ENCODE data around the gene RNF123. TPM values are rescaled to one million over a fixed set of nuclear protein-coding genes. Genes with fewer than 3 reads are reported as not detected.

The RNF123 gene
- total and polyA plus RNA-seq, 2 experiments from 2014 or later = 14.6 to 32.5 TPM

DNA sequence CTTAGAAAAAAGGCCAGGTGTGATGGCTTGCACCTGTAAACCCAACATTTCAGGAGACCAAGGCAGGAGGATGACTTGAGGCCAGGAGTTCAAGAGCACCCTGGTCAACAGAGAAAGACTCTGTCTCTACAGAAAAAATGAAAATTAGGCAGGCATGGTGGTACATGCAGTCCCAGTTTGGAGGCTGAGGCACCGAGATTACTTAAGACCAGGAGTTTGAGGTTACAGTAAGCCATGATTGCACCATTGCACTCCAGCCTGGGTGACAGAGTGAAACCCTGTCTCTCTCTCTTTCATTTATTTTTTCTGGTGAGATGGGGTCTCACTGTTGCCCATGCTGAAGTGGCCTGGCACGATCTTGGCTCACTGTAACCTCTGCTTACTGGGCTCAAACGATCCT, 72.3 kb downstream of the RNF123 start (continued):
- TF ChIP-seq, protein P1, sequence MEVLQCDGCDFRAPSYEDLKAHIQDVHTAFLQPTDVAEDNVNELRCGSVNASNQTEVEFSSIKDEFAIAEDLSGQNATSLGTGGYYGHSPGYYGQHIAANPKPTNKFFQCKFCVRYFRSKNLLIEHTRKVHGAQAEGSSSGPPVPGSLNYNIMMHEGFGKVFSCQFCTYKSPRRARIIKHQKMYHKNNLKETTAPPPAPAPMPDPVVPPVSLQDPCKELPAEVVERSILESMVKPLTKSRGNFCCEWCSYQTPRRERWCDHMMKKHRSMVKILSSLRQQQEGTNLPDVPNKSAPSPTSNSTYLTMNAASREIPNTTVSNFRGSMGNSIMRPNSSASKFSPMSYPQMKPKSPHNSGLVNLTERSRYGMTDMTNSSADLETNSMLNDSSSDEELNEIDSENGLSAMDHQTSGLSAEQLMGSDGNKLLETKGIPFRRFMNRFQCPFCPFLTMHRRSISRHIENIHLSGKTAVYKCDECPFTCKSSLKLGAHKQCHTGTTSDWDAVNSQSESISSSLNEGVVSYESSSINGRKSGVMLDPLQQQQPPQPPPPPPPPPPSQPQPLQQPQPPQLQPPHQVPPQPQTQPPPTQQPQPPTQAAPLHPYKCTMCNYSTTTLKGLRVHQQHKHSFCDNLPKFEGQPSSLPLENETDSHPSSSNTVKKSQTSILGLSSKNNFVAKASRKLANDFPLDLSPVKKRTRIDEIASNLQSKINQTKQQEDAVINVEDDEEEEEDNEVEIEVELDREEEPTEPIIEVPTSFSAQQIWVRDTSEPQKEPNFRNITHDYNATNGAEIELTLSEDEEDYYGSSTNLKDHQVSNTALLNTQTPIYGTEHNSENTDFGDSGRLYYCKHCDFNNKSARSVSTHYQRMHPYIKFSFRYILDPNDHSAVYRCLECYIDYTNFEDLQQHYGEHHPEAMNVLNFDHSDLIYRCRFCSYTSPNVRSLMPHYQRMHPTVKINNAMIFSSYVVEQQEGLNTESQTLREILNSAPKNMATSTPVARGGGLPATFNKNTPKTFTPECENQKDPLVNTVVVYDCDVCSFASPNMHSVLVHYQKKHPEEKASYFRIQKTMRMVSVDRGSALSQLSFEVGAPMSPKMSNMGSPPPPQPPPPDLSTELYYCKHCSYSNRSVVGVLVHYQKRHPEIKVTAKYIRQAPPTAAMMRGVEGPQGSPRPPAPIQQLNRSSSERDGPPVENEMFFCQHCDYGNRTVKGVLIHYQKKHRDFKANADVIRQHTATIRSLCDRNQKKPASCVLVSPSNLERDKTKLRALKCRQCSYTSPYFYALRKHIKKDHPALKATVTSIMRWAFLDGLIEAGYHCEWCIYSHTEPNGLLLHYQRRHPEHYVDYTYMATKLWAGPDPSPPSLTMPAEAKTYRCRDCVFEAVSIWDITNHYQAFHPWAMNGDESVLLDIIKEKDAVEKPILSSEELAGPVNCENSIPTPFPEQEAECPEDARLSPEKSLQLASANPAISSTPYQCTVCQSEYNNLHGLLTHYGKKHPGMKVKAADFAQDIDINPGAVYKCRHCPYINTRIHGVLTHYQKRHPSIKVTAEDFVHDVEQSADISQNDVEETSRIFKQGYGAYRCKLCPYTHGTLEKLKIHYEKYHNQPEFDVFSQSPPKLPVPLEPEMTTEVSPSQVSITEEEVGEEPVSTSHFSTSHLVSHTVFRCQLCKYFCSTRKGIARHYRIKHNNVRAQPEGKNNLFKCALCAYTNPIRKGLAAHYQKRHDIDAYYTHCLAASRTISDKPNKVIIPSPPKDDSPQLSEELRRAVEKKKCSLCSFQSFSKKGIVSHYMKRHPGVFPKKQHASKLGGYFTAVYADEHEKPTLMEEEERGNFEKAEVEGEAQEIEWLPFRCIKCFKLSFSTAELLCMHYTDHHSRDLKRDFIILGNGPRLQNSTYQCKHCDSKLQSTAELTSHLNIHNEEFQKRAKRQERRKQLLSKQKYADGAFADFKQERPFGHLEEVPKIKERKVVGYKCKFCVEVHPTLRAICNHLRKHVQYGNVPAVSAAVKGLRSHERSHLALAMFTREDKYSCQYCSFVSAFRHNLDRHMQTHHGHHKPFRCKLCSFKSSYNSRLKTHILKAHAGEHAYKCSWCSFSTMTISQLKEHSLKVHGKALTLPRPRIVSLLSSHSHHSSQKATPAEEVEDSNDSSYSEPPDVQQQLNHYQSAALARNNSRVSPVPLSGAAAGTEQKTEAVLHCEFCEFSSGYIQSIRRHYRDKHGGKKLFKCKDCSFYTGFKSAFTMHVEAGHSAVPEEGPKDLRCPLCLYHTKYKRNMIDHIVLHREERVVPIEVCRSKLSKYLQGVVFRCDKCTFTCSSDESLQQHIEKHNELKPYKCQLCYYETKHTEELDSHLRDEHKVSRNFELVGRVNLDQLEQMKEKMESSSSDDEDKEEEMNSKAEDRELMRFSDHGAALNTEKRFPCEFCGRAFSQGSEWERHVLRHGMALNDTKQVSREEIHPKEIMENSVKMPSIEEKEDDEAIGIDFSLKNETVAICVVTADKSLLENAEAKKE (CRISPR knock-in tag; IDR thresholded peaks at IDR 0.05) = no peak
- no peak for TF ChIP-seq ZNF331 (CRISPR knock-in tag; IDR thresholded peaks at IDR 0.05; ENCODE audit: low read depth)
- TF ChIP-seq NANOG (IDR thresholded peaks at IDR 0.05; ENCODE audit: borderline replicate concordance) = no peak
- TF ChIP-seq, protein P2, sequence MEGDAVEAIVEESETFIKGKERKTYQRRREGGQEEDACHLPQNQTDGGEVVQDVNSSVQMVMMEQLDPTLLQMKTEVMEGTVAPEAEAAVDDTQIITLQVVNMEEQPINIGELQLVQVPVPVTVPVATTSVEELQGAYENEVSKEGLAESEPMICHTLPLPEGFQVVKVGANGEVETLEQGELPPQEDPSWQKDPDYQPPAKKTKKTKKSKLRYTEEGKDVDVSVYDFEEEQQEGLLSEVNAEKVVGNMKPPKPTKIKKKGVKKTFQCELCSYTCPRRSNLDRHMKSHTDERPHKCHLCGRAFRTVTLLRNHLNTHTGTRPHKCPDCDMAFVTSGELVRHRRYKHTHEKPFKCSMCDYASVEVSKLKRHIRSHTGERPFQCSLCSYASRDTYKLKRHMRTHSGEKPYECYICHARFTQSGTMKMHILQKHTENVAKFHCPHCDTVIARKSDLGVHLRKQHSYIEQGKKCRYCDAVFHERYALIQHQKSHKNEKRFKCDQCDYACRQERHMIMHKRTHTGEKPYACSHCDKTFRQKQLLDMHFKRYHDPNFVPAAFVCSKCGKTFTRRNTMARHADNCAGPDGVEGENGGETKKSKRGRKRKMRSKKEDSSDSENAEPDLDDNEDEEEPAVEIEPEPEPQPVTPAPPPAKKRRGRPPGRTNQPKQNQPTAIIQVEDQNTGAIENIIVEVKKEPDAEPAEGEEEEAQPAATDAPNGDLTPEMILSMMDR (conservative IDR thresholded peaks at IDR 0.05; ENCODE audit: low read depth in 2 of 2) = no peak
- TF ChIP-seq EZH2 (IDR thresholded peaks at IDR 0.05; ENCODE audit: low read depth, unreplicated experiment) = no peak
- TF ChIP-seq POLR2AphosphoS5 (IDR thresholded peaks at IDR 0.05; ENCODE audit: low read depth) = no peak

DNA sequence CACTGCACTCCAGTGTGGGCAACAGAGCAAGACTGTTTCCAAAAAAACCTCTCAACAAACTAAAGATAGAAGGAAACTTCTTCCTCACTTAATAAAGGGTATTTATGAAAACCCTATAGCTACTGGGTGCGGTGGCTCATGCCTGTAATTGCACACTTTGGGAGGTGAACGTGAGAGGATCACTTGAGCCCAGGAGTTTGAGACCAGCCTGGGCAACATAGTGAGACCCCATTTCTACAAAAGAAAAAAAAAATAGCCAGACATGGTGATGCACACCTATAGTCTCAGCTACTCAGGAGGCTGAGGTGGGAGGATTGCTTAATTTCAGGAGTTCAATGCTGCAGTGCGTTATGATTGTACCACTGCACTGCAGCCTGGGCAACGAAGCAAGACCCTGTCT, 74.6 kb downstream of the RNF123 start:
- TF ChIP-seq EZH2 (IDR thresholded peaks at IDR 0.05; ENCODE audit: low read depth, unreplicated experiment) = no peak
- H3K36me3 ChIP-seq (ENCODE audit: insufficient read depth) = no peaks in the 10 kb centered on the region
- H3K27ac ChIP-seq (ENCODE audit: low read depth) = no peak overlapping the region
- Mint-ChIP-seq H3K27ac (no peak overlapping the region), H3K36me3 (ENCODE audit: low read depth) (no peaks in the 10 kb centered on the region), H3K27me3 (ENCODE audit: insufficient read depth, low read depth, poor library complexity) (no peaks in the 10 kb centered on the region), H3K4me1 (no peaks in the 10 kb centered on the region), H3K4me3 (no peak overlapping the region), H3K9me3 (no peaks in the 10 kb centered on the region)
- H3K27me3 ChIP-seq (ENCODE audit: insufficient read depth) = no peaks in the 10 kb centered on the region
- no peak overlapping the region for H2AFZ ChIP-seq
- H3K9me2 ChIP-seq (ENCODE audit: insufficient read depth) = no peaks in the 10 kb centered on the region
- 0 out of 2 replicates have a peak, but pooled peaks cover 5% of the 10 kb centered on the region for H3F3A ChIP-seq (replicated peaks; ENCODE audit: low read depth)
- peaks cover 98% of the 10 kb centered on the region for H3K79me2 ChIP-seq (replicated peaks; ENCODE audit: insufficient read depth)
- DNase-seq (ENCODE audit: low spot score) (no peak), ATAC-seq (no peak)
- peaks cover 27% of the 10 kb centered on the region for H4K20me1 ChIP-seq (replicated peaks; ENCODE audit: insufficient read depth)
- no peak overlapping the region for H3K4me2 ChIP-seq
- H3K4me1 ChIP-seq (ENCODE audit: insufficient read depth) = no peaks in the 10 kb centered on the region
- H3K4me3 ChIP-seq = no peak overlapping the region

Measured in GM23338 (cell line).